ENCODE results near the gene ETFRF1. TPM values are rescaled to one million over a fixed set of nuclear protein-coding genes. Genes with fewer than 3 reads are reported as not detected.

The ETFRF1 gene
- total RNA-seq, 1 donor from 2014 or later = 15.1 TPM

GRCh38 chr12:25186038-25186787 is 8.8 kb upstream of the ETFRF1 start:
- Histone ChIP-seq H3K4me3 (ENCODE audit: low read length in 3 of 3) (no peak overlapping the region), H3K9me3 (ENCODE audit: control insufficient read depth in 3 of 3, low read length in 3 of 3) (no peaks in the 10 kb centered on the region), H3K27me3 (ENCODE audit: control insufficient read depth in 3 of 3, insufficient read depth in 3 of 3, low read length in 3 of 3) (no peaks in the 10 kb centered on the region), H3K4me1 (ENCODE audit: control insufficient read depth in 3 of 3, insufficient read depth in 3 of 3, low read length in 3 of 3) (no peaks in the 10 kb centered on the region), H3K27ac (ENCODE audit: low read depth, low read length) (no peak overlapping the region), H3K9ac (ENCODE audit: low read depth in 1 of 3, low read length in 3 of 3) (no peak overlapping the region), H3K36me3 (ENCODE audit: control insufficient read depth in 3 of 3, insufficient read depth in 3 of 3, low read length in 3 of 3) (no peaks in the 10 kb centered on the region)

- Histone ChIP-seq H3K36me3 (ENCODE audit: control insufficient read depth in 3 of 3, insufficient read depth in 3 of 3, low read length in 3 of 3) (no peaks in the 10 kb centered on the region), H3K27me3 (ENCODE audit: control insufficient read depth in 3 of 3, insufficient read depth in 3 of 3, low read length in 3 of 3) (no peaks in the 10 kb centered on the region), H3K4me3 (ENCODE audit: low read length in 3 of 3) (no peak overlapping the region), H3K9me3 (ENCODE audit: control insufficient read depth in 3 of 3, low read length in 3 of 3) (no peaks in the 10 kb centered on the region), H3K27ac (ENCODE audit: low read depth, low read length) (no peak overlapping the region), H3K4me1 (ENCODE audit: control insufficient read depth in 3 of 3, insufficient read depth in 3 of 3, low read length in 3 of 3) (no peaks in the 10 kb centered on the region), H3K9ac (ENCODE audit: low read depth in 1 of 3, low read length in 3 of 3) (no peak overlapping the region)
These were observed 8.1 kb upstream of the ETFRF1 start for GRCh38 chr12:25186788-25187402.

DNA sequence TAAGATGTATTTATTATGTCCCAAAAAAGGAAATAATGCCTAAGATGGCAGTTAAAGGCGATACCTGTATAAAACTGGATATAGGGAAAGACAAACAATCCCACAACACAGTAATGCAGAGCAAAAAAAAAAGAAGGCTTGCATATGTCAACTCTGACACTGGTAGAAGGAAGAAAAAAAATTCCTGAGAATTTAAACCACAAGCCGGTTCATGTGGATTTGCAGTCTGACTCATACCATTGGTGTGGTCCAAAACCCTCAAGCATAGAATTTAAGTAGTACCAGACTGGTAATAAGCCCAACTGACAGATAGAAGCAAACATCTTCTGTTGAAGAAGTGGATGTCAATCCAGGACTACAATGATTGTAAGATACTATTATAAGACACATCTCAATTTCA is 7.3 kb upstream of the ETFRF1 start:
- Histone ChIP-seq H3K9me3 (ENCODE audit: control insufficient read depth in 3 of 3, low read length in 3 of 3) (no peaks in the 10 kb centered on the region), H3K4me3 (ENCODE audit: low read length in 3 of 3) (no peak overlapping the region), H3K9ac (ENCODE audit: low read depth in 1 of 3, low read length in 3 of 3) (no peak overlapping the region), H3K27me3 (ENCODE audit: control insufficient read depth in 3 of 3, insufficient read depth in 3 of 3, low read length in 3 of 3) (no peaks in the 10 kb centered on the region), H3K4me1 (ENCODE audit: control insufficient read depth in 3 of 3, insufficient read depth in 3 of 3, low read length in 3 of 3) (no peaks in the 10 kb centered on the region), H3K36me3 (ENCODE audit: control insufficient read depth in 3 of 3, insufficient read depth in 3 of 3, low read length in 3 of 3) (no peaks in the 10 kb centered on the region), H3K27ac (ENCODE audit: low read depth, low read length) (no peak overlapping the region)

DNA sequence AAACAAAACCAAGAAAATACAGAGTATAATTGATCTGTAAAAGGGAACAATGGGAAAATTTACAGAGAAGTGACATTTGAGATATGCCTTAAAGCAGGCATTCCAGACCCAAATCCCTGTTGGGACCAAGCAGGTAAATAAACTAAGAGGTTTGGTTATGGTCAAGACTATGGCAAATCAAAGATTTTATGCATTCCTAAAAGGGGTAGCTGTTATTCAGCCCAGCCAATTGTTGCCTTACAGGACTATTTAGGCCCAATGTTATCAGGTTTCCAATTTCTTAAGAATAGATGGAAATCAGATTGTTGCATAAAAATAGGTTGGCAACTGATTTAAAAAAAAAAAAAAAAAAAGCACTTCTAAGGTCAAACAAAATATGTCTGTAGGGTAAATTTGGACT is 5.4 kb upstream of the ETFRF1 start:
- H3K9ac ChIP-seq (ENCODE audit: low read depth in 1 of 3, low read length in 3 of 3) = no peak overlapping the region
- no peak overlapping the region for H3K27ac ChIP-seq (ENCODE audit: low read depth, low read length)
- H3K9me3 ChIP-seq (ENCODE audit: control insufficient read depth in 3 of 3, low read length in 3 of 3) = no peaks in the 10 kb centered on the region
- no peaks in the 10 kb centered on the region for H3K27me3 ChIP-seq (ENCODE audit: control insufficient read depth in 3 of 3, insufficient read depth in 3 of 3, low read length in 3 of 3)
- H3K4me1 ChIP-seq (ENCODE audit: control insufficient read depth in 3 of 3, insufficient read depth in 3 of 3, low read length in 3 of 3) = peaks cover 2 to 5% (median 2%) of the 10 kb centered on the region in 3 donors
- H3K4me3 ChIP-seq (ENCODE audit: low read length in 3 of 3) = no peak overlapping the region
- H3K36me3 ChIP-seq (ENCODE audit: control insufficient read depth in 3 of 3, insufficient read depth in 3 of 3, low read length in 3 of 3) = no peaks in the 10 kb centered on the region

GRCh38 chr12:25190793-25191192 is 4.2 kb upstream of the ETFRF1 start:
- Histone ChIP-seq H3K36me3 (ENCODE audit: control insufficient read depth in 3 of 3, insufficient read depth in 3 of 3, low read length in 3 of 3) (no peaks in the 10 kb centered on the region), H3K4me3 (ENCODE audit: low read length in 3 of 3) (no peak overlapping the region), H3K4me1 (ENCODE audit: control insufficient read depth in 3 of 3, insufficient read depth in 3 of 3, low read length in 3 of 3) (peaks cover 3 to 6% (median 5%) of the 10 kb centered on the region in 3 donors), H3K9me3 (ENCODE audit: control insufficient read depth in 3 of 3, low read length in 3 of 3) (no peaks in the 10 kb centered on the region), H3K27ac (ENCODE audit: low read depth, low read length) (no peak overlapping the region), H3K9ac (ENCODE audit: low read depth in 1 of 3, low read length in 3 of 3) (no peak overlapping the region), H3K27me3 (ENCODE audit: control insufficient read depth in 3 of 3, insufficient read depth in 3 of 3, low read length in 3 of 3) (no peaks in the 10 kb centered on the region)

DNA sequence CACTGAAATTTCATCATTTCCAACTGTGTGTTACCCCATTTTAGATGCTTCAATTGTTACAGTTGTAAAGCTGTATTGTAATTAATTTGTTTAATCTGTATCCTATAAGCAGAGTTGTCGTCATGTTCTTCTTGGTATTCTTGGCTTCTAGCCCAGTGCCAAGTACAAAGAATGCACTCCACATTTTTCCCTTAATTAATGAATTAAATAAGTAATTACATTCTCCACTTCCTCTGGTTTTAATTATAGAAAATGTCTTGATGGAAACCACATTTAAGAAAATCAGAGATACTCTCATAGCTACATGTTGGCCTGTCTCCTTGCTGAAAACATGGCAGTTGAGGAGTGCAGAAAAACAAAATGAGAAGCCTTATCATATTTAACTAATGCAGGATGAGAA is 823 bp upstream of the ETFRF1 start:
- Histone ChIP-seq H3K27me3 (ENCODE audit: control insufficient read depth in 3 of 3, insufficient read depth in 3 of 3, low read length in 3 of 3) (no peaks in the 10 kb centered on the region), H3K27ac (ENCODE audit: low read depth, low read length) (peak overlapping the region; percentile 95), H3K9ac (ENCODE audit: low read depth in 1 of 3, low read length in 3 of 3) (peak overlapping the region in 1 of 3 donors; percentile 99), H3K9me3 (ENCODE audit: control insufficient read depth in 3 of 3, low read length in 3 of 3) (no peaks in the 10 kb centered on the region), H3K36me3 (ENCODE audit: control insufficient read depth in 3 of 3, insufficient read depth in 3 of 3, low read length in 3 of 3) (no peaks in the 10 kb centered on the region), H3K4me1 (ENCODE audit: control insufficient read depth in 3 of 3, insufficient read depth in 3 of 3, low read length in 3 of 3) (peaks cover 5 to 24% (median 11%) of the 10 kb centered on the region in 3 donors), H3K4me3 (ENCODE audit: low read length in 3 of 3) (peak overlapping the region; percentile 90 to 95 (median 90))

- Histone ChIP-seq H3K36me3 (ENCODE audit: control insufficient read depth in 3 of 3, insufficient read depth in 3 of 3, low read length in 3 of 3) (no peaks in the 10 kb centered on the region), H3K4me1 (ENCODE audit: control insufficient read depth in 3 of 3, insufficient read depth in 3 of 3, low read length in 3 of 3) (peaks cover 5 to 24% (median 11%) of the 10 kb centered on the region in 3 donors), H3K27ac (ENCODE audit: low read depth, low read length) (peak overlapping the region; percentile 95), H3K4me3 (ENCODE audit: low read length in 3 of 3) (peak overlapping the region; percentile 90 to 95 (median 90)), H3K27me3 (ENCODE audit: control insufficient read depth in 3 of 3, insufficient read depth in 3 of 3, low read length in 3 of 3) (no peaks in the 10 kb centered on the region), H3K9me3 (ENCODE audit: control insufficient read depth in 3 of 3, low read length in 3 of 3) (no peaks in the 10 kb centered on the region), H3K9ac (ENCODE audit: low read depth in 1 of 3, low read length in 3 of 3) (peak overlapping the region; percentile 99)
These were observed 348 bp upstream of the ETFRF1 start for GRCh38 chr12:25194722-25195055.

DNA sequence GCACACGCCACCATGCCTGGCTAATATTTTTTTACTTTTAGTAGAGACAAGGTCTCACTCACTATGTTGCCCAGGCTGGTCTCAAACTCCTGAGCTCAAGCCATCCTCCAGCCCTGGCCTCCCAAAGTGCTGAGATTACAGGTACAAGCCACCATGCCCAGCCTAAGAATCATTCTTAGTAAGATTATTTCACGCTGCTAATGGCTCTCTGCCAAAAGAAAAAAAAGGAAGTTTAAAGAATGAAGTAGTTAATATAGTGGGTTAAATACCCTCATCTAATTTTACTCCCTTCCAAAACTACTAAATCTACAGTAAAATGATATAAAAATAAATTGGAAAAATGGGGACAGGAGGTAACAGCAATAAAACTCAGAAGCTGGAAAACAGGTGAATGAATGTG is 2.6 kb downstream of the ETFRF1 start:
- no peaks in the 10 kb centered on the region for H3K27me3 ChIP-seq (ENCODE audit: control insufficient read depth in 3 of 3, insufficient read depth in 3 of 3, low read length in 3 of 3)
- no peaks in the 10 kb centered on the region for H3K9me3 ChIP-seq (ENCODE audit: control insufficient read depth in 3 of 3, low read length in 3 of 3)
- peak overlapping the region in 1 of 3 donors; percentile 17 for H3K9ac ChIP-seq (ENCODE audit: low read depth in 1 of 3, low read length in 3 of 3)
- H3K27ac ChIP-seq (ENCODE audit: low read depth, low read length) = no peak overlapping the region
- no peaks in the 10 kb centered on the region for H3K36me3 ChIP-seq (ENCODE audit: control insufficient read depth in 3 of 3, insufficient read depth in 3 of 3, low read length in 3 of 3)
- no peak overlapping the region for H3K4me3 ChIP-seq (ENCODE audit: low read length in 3 of 3)
- H3K4me1 ChIP-seq (ENCODE audit: control insufficient read depth in 3 of 3, insufficient read depth in 3 of 3, low read length in 3 of 3) = peaks cover 5 to 24% (median 11%) of the 10 kb centered on the region in 3 donors

DNA sequence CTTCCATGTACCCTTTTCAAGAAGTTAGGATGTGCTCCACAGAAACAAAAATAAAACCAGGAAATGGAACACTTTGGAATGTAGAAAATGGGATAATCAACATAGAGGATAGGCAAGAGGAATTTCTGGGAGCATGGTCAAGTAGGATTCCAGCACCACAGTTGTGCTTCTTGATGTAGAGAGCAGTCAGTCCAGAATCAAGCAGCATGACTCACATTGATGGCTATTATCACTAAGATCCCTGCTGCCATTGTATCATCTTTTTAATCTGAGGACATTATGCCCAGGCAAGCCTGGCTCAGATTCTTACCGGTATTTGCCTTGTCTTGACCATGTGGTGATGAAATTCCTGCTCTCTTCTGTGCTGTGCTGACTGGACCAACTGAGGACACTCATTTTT is 5.7 kb downstream of the ETFRF1 start:
- no peak overlapping the region for H3K9ac ChIP-seq (ENCODE audit: low read depth in 1 of 3, low read length in 3 of 3)

GRCh38 chr12:25202137-25202536 is 7.1 kb downstream of the ETFRF1 start:
- Histone ChIP-seq H3K9ac (ENCODE audit: low read depth in 1 of 3, low read length in 3 of 3) (no peak overlapping the region), H3K4me3 (ENCODE audit: low read length in 3 of 3) (no peak overlapping the region), H3K27me3 (ENCODE audit: control insufficient read depth in 3 of 3, insufficient read depth in 3 of 3, low read length in 3 of 3) (no peaks in the 10 kb centered on the region), H3K9me3 (ENCODE audit: control insufficient read depth in 3 of 3, low read length in 3 of 3) (no peaks in the 10 kb centered on the region), H3K36me3 (ENCODE audit: control insufficient read depth in 3 of 3, insufficient read depth in 3 of 3, low read length in 3 of 3) (peaks cover 0 to 6% (median 5%) of the 10 kb centered on the region in 3 donors), H3K4me1 (ENCODE audit: control insufficient read depth in 3 of 3, insufficient read depth in 3 of 3, low read length in 3 of 3) (peaks cover 0 to 10% (median 0%) of the 10 kb centered on the region in 3 donors), H3K27ac (ENCODE audit: low read depth, low read length) (no peak overlapping the region)

More for the DNA sequence above, 5.7 kb downstream of the ETFRF1 start:
- Histone ChIP-seq H3K36me3 (ENCODE audit: control insufficient read depth in 3 of 3, insufficient read depth in 3 of 3, low read length in 3 of 3) (peaks cover 0 to 6% (median 0%) of the 10 kb centered on the region in 3 donors), H3K4me1 (ENCODE audit: control insufficient read depth in 3 of 3, insufficient read depth in 3 of 3, low read length in 3 of 3) (peaks cover 0 to 17% (median 8%) of the 10 kb centered on the region in 3 donors), H3K27me3 (ENCODE audit: control insufficient read depth in 3 of 3, insufficient read depth in 3 of 3, low read length in 3 of 3) (no peaks in the 10 kb centered on the region), H3K4me3 (ENCODE audit: low read length in 3 of 3) (no peak overlapping the region), H3K27ac (ENCODE audit: low read depth, low read length) (no peak overlapping the region), H3K9me3 (ENCODE audit: control insufficient read depth in 3 of 3, low read length in 3 of 3) (no peaks in the 10 kb centered on the region)
